Mucosa of stomach (tissue), 1 donor: ENCODE data around the gene ASTN2.

ENCODE experiments used
- H3K27me3 ChIP-seq: one replicate; pipeline ENCODE4 v1.7.0; 2013; ENCODE audit warnings: mild to moderate bottlenecking, low read length; ENCODE audit not compliant: control insufficient read depth, insufficient read depth
- H3K36me3 ChIP-seq: one replicate; pipeline ENCODE4 v1.7.0; 2013; ENCODE audit warnings: low read length; ENCODE audit not compliant: control insufficient read depth, insufficient read depth
- H3K4me1 ChIP-seq: one replicate; pipeline ENCODE4 v1.7.0; 2013; ENCODE audit warnings: mild to moderate bottlenecking, low read length; ENCODE audit not compliant: control insufficient read depth, insufficient read depth
- H3K4me3 ChIP-seq: one replicate; pipeline ENCODE4 v1.7.0; 2013; ENCODE audit warnings: low read length
- H3K9ac ChIP-seq: one replicate; pipeline ENCODE4 v1.7.0; 2013; ENCODE audit warnings: mild to moderate bottlenecking, low read length, moderate library complexity
- H3K9me3 ChIP-seq: one replicate; pipeline ENCODE4 v1.7.0; 2013; ENCODE audit warnings: mild to moderate bottlenecking, low read length, moderate library complexity; ENCODE audit not compliant: control insufficient read depth
- donor health status: Pancreatic carcinoma.

Gene ASTN2

GRCh38 chr9:117136461-117136860 lies 278.4 kb downstream of the ASTN2 start:
- Histone ChIP-seq H3K36me3 (no peaks in the 10 kb centered on the region), H3K27me3 (no peaks in the 10 kb centered on the region), H3K4me1 (no peaks in the 10 kb centered on the region), H3K4me3 (no peak overlapping the region), H3K9ac (no peak overlapping the region), H3K9me3 (no peaks in the 10 kb centered on the region)

- Histone ChIP-seq H3K4me3 (no peak overlapping the region), H3K9me3 (no peaks in the 10 kb centered on the region), H3K4me1 (no peaks in the 10 kb centered on the region), H3K27me3 (no peaks in the 10 kb centered on the region), H3K9ac (no peak overlapping the region), H3K36me3 (no peaks in the 10 kb centered on the region)
Observed at GRCh38 chr9:117135501-117136098, 279.3 kb downstream of the ASTN2 start.

GRCh38 chr9:117134826-117135500 lies 279.9 kb downstream of the ASTN2 start:
- no peaks in the 10 kb centered on the region for H3K27me3 ChIP-seq
- H3K9me3 ChIP-seq: no peaks in the 10 kb centered on the region
- H3K36me3 ChIP-seq: no peaks in the 10 kb centered on the region
- H3K9ac ChIP-seq: no peak overlapping the region
- H3K4me1 ChIP-seq: no peaks in the 10 kb centered on the region
- no peak overlapping the region for H3K4me3 ChIP-seq

- no peaks in the 10 kb centered on the region for H3K9me3 ChIP-seq
- H3K36me3 ChIP-seq: no peaks in the 10 kb centered on the region
- H3K27me3 ChIP-seq: no peaks in the 10 kb centered on the region
- no peak overlapping the region for H3K9ac ChIP-seq
- no peaks in the 10 kb centered on the region for H3K4me1 ChIP-seq
- H3K4me3 ChIP-seq: no peak overlapping the region
Observed at GRCh38 chr9:117126871-117127270, 288.0 kb downstream of the ASTN2 start.

- Histone ChIP-seq H3K9me3 (no peaks in the 10 kb centered on the region), H3K4me1 (no peaks in the 10 kb centered on the region), H3K4me3 (no peak overlapping the region), H3K27me3 (no peaks in the 10 kb centered on the region), H3K36me3 (no peaks in the 10 kb centered on the region), H3K9ac (no peak overlapping the region)
Observed at GRCh38 chr9:117125531-117125930, 289.3 kb downstream of the ASTN2 start.

- Histone ChIP-seq H3K9ac (no peak overlapping the region), H3K27me3 (no peaks in the 10 kb centered on the region), H3K4me1 (no peaks in the 10 kb centered on the region), H3K4me3 (no peak overlapping the region), H3K36me3 (no peaks in the 10 kb centered on the region), H3K9me3 (no peaks in the 10 kb centered on the region)
Observed at GRCh38 chr9:117123729-117124128, 291.1 kb downstream of the ASTN2 start.

GRCh38 chr9:117122953-117123352 lies 291.9 kb downstream of the ASTN2 start:
- Histone ChIP-seq H3K27me3 (no peaks in the 10 kb centered on the region), H3K4me3 (no peak overlapping the region), H3K9me3 (no peaks in the 10 kb centered on the region), H3K36me3 (no peaks in the 10 kb centered on the region), H3K9ac (no peak overlapping the region), H3K4me1 (no peaks in the 10 kb centered on the region)

GRCh38 chr9:117122102-117122501 lies 292.8 kb downstream of the ASTN2 start:
- Histone ChIP-seq H3K4me3 (no peak overlapping the region), H3K4me1 (no peaks in the 10 kb centered on the region), H3K9ac (no peak overlapping the region), H3K9me3 (no peaks in the 10 kb centered on the region), H3K36me3 (no peaks in the 10 kb centered on the region), H3K27me3 (no peaks in the 10 kb centered on the region)

GRCh38 chr9:117121316-117121715 lies 293.5 kb downstream of the ASTN2 start:
- Histone ChIP-seq H3K9ac (no peak overlapping the region), H3K9me3 (no peaks in the 10 kb centered on the region), H3K4me3 (no peak overlapping the region), H3K36me3 (no peaks in the 10 kb centered on the region), H3K4me1 (no peaks in the 10 kb centered on the region), H3K27me3 (no peaks in the 10 kb centered on the region)

- Histone ChIP-seq H3K36me3 (no peaks in the 10 kb centered on the region), H3K9me3 (no peaks in the 10 kb centered on the region), H3K9ac (no peak overlapping the region), H3K4me3 (no peak overlapping the region), H3K27me3 (no peaks in the 10 kb centered on the region), H3K4me1 (no peaks in the 10 kb centered on the region)
Observed at GRCh38 chr9:117120061-117120460, 294.8 kb downstream of the ASTN2 start.

GRCh38 chr9:117116084-117116483 lies 298.8 kb downstream of the ASTN2 start:
- no peaks in the 10 kb centered on the region for H3K4me1 ChIP-seq
- no peak overlapping the region for H3K4me3 ChIP-seq
- H3K9me3 ChIP-seq: no peaks in the 10 kb centered on the region
- no peak overlapping the region for H3K9ac ChIP-seq
- H3K36me3 ChIP-seq: no peaks in the 10 kb centered on the region
- no peaks in the 10 kb centered on the region for H3K27me3 ChIP-seq

GRCh38 chr9:117114768-117115167 lies 300.1 kb downstream of the ASTN2 start:
- no peaks in the 10 kb centered on the region for H3K27me3 ChIP-seq
- no peak overlapping the region for H3K9ac ChIP-seq
- no peaks in the 10 kb centered on the region for H3K9me3 ChIP-seq
- H3K4me3 ChIP-seq: no peak overlapping the region
- H3K4me1 ChIP-seq: no peaks in the 10 kb centered on the region
- H3K36me3 ChIP-seq: no peaks in the 10 kb centered on the region
